Left lung (tissue), 10 donors: Measurements from ENCODE around the gene RGS14. TPM values are rescaled to one million over a fixed set of nuclear protein-coding genes. Genes with fewer than 3 reads are reported as not detected.
A peak's percentile ranks its signal among the peaks of the same experiment; 100 is the strongest.

Experiments
- ATAC-seq: fragments of 200-7000 bp; cut with Tn5 transposase; one replicate; pipeline ENCODE4 v1.9.1; 2020; ENCODE audit warnings: moderate library complexity
- DNase-seq, 4 donors: peaks; one replicate each; pipeline ENCODE4 v3.0.0-alpha.2; 2013 to 2020
- H3K27ac ChIP-seq, 2 donors: fragments of 200-600 bp; sonication (generic) in 1 of 2; one replicate each; pipeline versions ENCODE4 v1.5.0 to v1.8.0; 2020 to 2021
- H3K27me3 ChIP-seq, 2 donors: fragments of 200-600 bp; sonication (generic) in 1 of 2; one replicate each; pipeline versions ENCODE4 v1.5.0 to v1.8.0; 2020 to 2021
- H3K36me3 ChIP-seq, 2 donors: fragments of 200-600 bp; sonication (generic) in 1 of 2; one replicate each; pipeline versions ENCODE4 v1.5.0 to v1.8.0; 2020 to 2021
- H3K4me1 ChIP-seq, 2 donors: fragments of 200-600 bp; one replicate each; pipeline ENCODE4 v1.8.0; 2021
- H3K4me3 ChIP-seq, 2 donors: fragments of 200-600 bp; sonication (generic) in 1 of 2; one replicate each; pipeline versions ENCODE4 v1.5.0 to v1.8.0; 2020 to 2021; ENCODE audit warnings: mild to moderate bottlenecking in 1 of 2
- H3K9me3 ChIP-seq, 2 donors: fragments of 200-600 bp; sonication (generic) in 1 of 2; one replicate each; pipeline versions ENCODE4 v1.5.0 to v1.8.0; 2020 to 2021
- intact Hi-C, 2 donors: fragments of 100-400 bp; cut with DNase I; formaldehyde crosslinking; loops; one replicate each; pipeline versions ENCODE4 v1.11.2 to v1.14.2; 2022
- polyA plus RNA-seq, 6 donors: library from polyadenylated mRNA; unstranded; fragments of 120-200 nt; gene quantifications; one replicate each; pipeline ENCODE4 v1.2.1, GENCODE V29; 2013; ENCODE audit not compliant: insufficient read length in 6 of 6
- total RNA-seq, 2 donors: library from RNA; stranded (reverse); fragmentation: NEBNext Ultra II Directional; extraction: Animal tissue kit (Norgen Biotek cat#: 25700); gene quantifications; one replicate each; pipeline ENCODE4 v1.2.1, GENCODE V29; 2021
- TF ChIP-seq, protein P1 (sequence below), 2 donors: fragments of 200-600 bp; sonication (generic) in 1 of 2; IDR thresholded peaks; one replicate each; pipeline versions ENCODE4 v1.5.0 to v1.8.0; 2021; ENCODE audit warnings: antibody characterized with exemption in 2 of 2
- donor health status: DM: no; HTN: yes; CAD: no.
- donor health status: DM: no; HTN: no; CAD: no.

RGS14 gene
- total and polyA plus RNA-seq, 8 donors: 4.0 to 28.2 (median 8.1) TPM

DNA sequence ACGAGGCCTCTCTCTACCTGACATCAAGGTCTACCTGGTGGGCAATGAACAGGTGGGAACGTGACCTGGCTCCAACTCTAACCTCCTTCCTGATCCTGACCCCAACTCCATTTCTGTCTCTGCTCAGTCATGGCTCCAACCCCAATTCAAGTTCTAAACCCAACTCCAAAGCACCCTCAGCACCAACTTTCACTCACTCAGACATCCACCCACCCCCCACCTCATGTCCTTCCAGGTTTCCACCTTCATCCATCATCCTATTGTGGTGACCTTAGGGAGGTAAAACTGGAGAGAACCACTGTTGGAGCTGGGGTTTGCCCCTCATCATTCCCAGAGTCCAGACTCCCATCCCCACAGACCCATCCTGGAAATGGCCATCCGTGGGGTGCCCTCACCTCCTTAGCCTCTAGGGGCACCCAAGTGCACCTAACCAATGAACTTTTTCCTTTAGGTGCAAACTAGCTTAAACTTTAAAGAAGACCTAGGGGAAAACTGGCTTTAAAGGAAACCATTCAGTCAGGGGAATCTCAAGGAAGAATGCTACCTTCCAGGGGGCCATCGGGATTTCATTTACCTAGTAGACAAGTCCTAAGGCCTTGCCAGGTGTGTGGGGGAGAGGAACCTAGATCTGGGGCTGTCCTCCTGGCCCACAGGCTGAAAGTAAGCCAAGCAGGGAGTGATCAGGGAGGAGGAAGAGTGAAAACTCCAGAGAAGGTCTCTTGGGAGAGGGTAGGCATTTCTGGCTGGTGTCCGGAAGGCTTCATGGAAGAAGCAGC is 11.3 kb downstream of the RGS14 start:
- H3K4me1 ChIP-seq: peaks cover 20 to 65% of the 10 kb centered on the region in 2 donors
- H3K4me3 ChIP-seq: no peak overlapping the region
- no peaks in the 10 kb centered on the region for H3K27me3 ChIP-seq
- DNase-seq (peak in 1 of 4 donors; percentile 32), ATAC-seq (no peak)
- H3K36me3 ChIP-seq: peaks cover 0 to 31% of the 10 kb centered on the region in 2 donors
- intact Hi-C loops: no loop called here
- TF ChIP-seq, protein P1, sequence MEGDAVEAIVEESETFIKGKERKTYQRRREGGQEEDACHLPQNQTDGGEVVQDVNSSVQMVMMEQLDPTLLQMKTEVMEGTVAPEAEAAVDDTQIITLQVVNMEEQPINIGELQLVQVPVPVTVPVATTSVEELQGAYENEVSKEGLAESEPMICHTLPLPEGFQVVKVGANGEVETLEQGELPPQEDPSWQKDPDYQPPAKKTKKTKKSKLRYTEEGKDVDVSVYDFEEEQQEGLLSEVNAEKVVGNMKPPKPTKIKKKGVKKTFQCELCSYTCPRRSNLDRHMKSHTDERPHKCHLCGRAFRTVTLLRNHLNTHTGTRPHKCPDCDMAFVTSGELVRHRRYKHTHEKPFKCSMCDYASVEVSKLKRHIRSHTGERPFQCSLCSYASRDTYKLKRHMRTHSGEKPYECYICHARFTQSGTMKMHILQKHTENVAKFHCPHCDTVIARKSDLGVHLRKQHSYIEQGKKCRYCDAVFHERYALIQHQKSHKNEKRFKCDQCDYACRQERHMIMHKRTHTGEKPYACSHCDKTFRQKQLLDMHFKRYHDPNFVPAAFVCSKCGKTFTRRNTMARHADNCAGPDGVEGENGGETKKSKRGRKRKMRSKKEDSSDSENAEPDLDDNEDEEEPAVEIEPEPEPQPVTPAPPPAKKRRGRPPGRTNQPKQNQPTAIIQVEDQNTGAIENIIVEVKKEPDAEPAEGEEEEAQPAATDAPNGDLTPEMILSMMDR (IDR thresholded peaks at IDR 0.05): peak; percentile 50 to 56
- no peaks in the 10 kb centered on the region for H3K9me3 ChIP-seq
- H3K27ac ChIP-seq: no peak overlapping the region

DNA sequence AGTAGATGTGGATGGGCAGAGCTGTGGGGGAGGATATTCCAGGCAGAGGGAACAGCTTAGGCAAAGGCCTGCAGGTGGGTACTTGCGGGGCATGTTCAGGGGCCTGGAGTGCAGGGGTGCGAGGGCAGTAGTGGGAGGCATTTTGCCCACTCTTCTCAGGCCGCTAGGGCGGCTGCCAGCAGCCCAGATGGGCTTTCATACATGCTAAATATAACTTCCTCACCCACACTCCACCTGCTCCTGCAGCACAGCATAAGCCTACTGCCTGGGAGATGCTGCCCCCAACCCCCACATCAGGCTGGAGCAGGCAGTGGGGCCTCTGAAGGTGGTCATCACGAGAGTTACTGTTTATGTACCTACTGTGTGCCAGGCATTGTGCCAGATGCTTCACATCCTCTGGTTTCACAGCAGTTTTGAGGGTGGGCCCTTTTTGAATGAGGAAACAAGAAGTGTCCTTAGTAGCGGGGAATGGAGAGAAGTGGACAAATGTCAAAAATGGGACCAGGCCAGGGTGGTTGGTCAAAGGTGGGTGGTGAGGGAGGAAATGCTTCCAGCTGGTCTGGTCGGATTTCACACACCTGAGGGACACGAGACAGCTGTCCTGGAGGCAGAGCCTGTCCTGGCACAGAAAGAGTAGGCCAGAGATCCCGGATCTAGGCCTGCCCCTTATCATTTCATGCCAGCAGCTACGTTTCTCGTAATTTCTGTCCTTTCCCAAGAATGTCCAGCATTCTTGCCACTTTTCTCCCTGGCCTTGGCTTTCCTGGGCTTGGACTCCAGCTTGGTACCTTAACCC is 12.1 kb downstream of the RGS14 start:
- ATAC-seq: no peak
- Histone ChIP-seq H3K36me3 (peaks cover 0 to 31% of the 10 kb centered on the region in 2 donors), H3K27ac (peak overlapping the region in 1 of 2 donors; percentile 77), H3K4me3 (no peak overlapping the region), H3K27me3 (no peaks in the 10 kb centered on the region), H3K9me3 (no peaks in the 10 kb centered on the region), H3K4me1 (peaks cover 20 to 57% of the 10 kb centered on the region in 2 donors)
- TF ChIP-seq, protein P1 (IDR thresholded peaks at IDR 0.05): no peak
- DNase-seq: peak in 1 of 4 donors; percentile 50
- intact Hi-C loops: no loop called here

DNA sequence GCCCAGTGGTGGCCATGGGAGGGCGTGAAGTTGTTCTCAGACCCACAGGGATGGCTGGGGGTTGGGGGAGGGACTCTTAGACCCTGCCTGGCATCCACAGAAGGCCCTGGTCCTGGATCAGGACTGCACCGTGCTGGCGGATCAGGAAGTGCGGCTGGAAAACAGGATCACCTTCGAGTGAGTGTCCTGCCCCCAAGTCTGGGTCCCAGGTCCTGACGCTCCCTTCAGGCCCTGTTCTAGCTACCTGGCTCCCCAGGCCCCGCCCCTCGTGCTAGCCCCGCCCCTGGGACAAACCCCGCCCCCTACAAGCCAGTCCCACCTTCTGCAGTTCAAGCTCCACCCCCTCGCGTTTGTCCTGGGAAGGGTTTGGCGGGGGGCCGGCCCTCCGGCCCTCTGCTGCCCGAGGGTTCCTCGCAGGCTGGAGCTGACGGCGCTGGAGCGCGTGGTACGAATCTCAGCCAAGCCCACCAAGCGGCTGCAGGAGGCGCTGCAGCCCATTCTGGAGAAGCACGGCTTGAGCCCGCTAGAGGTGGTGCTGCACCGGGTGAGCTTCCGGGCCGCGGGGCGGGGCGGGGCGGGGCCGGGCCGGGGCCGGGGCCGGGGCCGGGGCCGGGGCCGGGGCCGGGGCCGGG is 12.9 kb downstream of the RGS14 start:
- DNase-seq (peak in 3 of 4 donors; percentile 88 to 90 (median 88)), ATAC-seq (peak; percentile 81)
- TF ChIP-seq, protein P1 (IDR thresholded peaks at IDR 0.05): no peak
- Histone ChIP-seq H3K4me1 (peaks cover 20 to 55% of the 10 kb centered on the region in 2 donors), H3K27ac (peak overlapping the region in 1 of 2 donors; percentile 77), H3K27me3 (no peaks in the 10 kb centered on the region), H3K36me3 (peaks cover 0 to 31% of the 10 kb centered on the region in 2 donors), H3K4me3 (peak overlapping the region; percentile 37 to 43), H3K9me3 (no peaks in the 10 kb centered on the region)
- intact Hi-C loops: no loop called here

DNA sequence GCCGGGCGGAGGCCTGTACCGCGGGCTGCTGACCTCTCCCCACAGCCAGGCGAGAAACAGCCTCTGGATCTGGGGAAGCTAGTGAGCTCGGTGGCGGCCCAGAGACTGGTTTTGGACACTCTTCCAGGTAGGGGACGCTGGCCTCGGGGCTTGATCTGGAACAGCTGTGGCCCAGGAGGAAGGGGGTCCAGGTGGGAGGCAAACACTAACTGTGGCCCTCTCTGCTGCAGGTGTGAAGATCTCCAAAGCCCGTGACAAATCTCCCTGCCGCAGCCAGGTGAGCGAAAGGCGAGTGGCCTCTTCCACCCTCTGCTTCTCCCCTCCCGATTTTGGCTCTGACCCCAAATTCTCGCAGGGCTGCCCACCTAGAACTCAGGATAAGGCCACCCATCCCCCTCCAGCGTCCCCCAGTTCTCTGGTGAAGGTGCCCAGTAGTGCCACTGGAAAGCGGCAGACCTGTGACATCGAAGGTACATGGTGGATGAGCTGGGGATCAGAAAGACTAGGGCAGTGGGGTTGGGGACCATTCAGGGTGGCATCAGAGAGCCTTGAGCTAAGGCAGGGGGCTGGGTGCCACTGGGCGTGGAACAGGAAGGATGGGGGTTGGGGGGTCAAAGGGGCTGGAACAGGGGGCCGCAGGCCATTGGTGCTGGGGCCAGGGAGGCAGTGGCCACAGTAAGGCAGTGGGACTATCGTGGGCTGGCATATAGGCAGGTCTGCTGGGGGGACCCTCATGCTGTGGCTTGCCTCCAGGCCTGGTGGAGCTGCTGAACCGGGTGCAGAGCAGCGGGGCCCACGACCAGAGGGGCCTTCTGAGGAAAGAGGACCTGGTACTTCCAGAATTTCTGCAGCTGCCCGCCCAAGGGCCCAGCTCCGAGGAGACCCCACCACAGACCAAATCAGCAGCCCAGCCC is 13.7 kb downstream of the RGS14 start:
- peak overlapping the region in 1 of 2 donors; percentile 77 for H3K27ac ChIP-seq

More for the DNA sequence above, 13.7 kb downstream of the RGS14 start:
- ATAC-seq (no peak), DNase-seq (no peak)
- H3K27me3 ChIP-seq: no peaks in the 10 kb centered on the region
- intact Hi-C loops: no loop called here
- peak overlapping the region; percentile 37 to 43 for H3K4me3 ChIP-seq
- H3K9me3 ChIP-seq: no peaks in the 10 kb centered on the region
- TF ChIP-seq, protein P1 (IDR thresholded peaks at IDR 0.05): no peak
- H3K4me1 ChIP-seq: peaks cover 15 to 50% of the 10 kb centered on the region in 2 donors
- H3K36me3 ChIP-seq: peaks cover 0 to 31% of the 10 kb centered on the region in 2 donors
